H1 (cell line): ENCODE data around the gene CXCL17. TPM values are rescaled to one million over a fixed set of nuclear protein-coding genes. Genes with fewer than 3 reads are reported as not detected.

Experiments
- CTCF ChIA-PET: fragments of 300-600 bp; sonication (Branson Sonifier 250); formaldehyde crosslinking; loops from one replicate; lab custom pipeline; 2021; ENCODE audit not compliant: partially characterized antibody; lab: Charles Lee
- POLR2A ChIA-PET: fragments of 300-600 bp; sonication (Branson Sonifier 250); formaldehyde crosslinking; loops from one replicate; lab custom pipeline; 2021; ENCODE audit warnings: inconsistent platforms; ENCODE audit not compliant: partially characterized antibody; lab: Charles Lee
- DNase-seq, 2 experiments: peaks; one replicate each; pipeline versions ENCODE4 v3.0.0 to v3.0.0-alpha.2; 2010 to 2022; ENCODE audit warnings: low spot score in 2 of 2, low read depth in 1 of 2, mixed read lengths in 1 of 2
- FAIRE-seq: peaks from 2 replicates; lab custom pipeline; 2011; peaks lifted over from hg19 to GRCh38; lab: Jason Lieb, UNC
- H2AFZ ChIP-seq: 2 replicates; pipeline ENCODE4 v1.8.1; 2012; ENCODE audit warnings: low read length, inconsistent platforms
- H2AK5ac ChIP-seq: 2 replicates; pipeline ENCODE4 v1.6.1; 2013; ENCODE audit warnings: low read depth, low read length
- H2BK120ac ChIP-seq: replicated peaks from 2 replicates; pipeline ENCODE3; 2013; ENCODE audit warnings: low read depth, low read length, inconsistent platforms
- H2BK12ac ChIP-seq: 2 replicates; pipeline ENCODE4 v1.6.1; 2013; ENCODE audit warnings: low read depth, low read length
- H2BK15ac ChIP-seq: 2 replicates; pipeline ENCODE4 v1.6.1; 2013; ENCODE audit warnings: low read length
- H2BK20ac ChIP-seq: 2 replicates; pipeline ENCODE4 v1.6.1; 2013; ENCODE audit warnings: low read length
- H2BK5ac ChIP-seq: 2 replicates; pipeline ENCODE4 v1.6.1; 2013; ENCODE audit warnings: low read depth, low read length
- H3K14ac ChIP-seq: 2 replicates; pipeline ENCODE4 v1.6.1; 2013; ENCODE audit warnings: inconsistent platforms; ENCODE audit not compliant: insufficient read length
- H3K18ac ChIP-seq: 2 replicates; pipeline ENCODE4 v1.6.1; 2013; ENCODE audit warnings: low read length; ENCODE audit errors: extremely low read depth
- H3K23ac ChIP-seq: 2 replicates; pipeline ENCODE4 v1.6.1; 2013; ENCODE audit warnings: inconsistent platforms; ENCODE audit not compliant: insufficient read length
- H3K23me2 ChIP-seq: 2 replicates; pipeline ENCODE4 v1.6.1; 2013; ENCODE audit warnings: low read depth, low read length
- H3K27ac ChIP-seq: 2 replicates; pipeline ENCODE4 v1.6.1; 2011; ENCODE audit warnings: low read depth, low read length, inconsistent platforms
- H3K27me3 ChIP-seq, 4 experiments: replicated peaks in 1 of 4; 1 replicate in 1 of 4; 2 replicates in 3 of 4; pipeline versions ENCODE4 v1.6.1 to v1.8.1; 2011 to 2013; ENCODE audit warnings: low read length in 3 of 4, mild to moderate bottlenecking in 3 of 4, inconsistent platforms in 2 of 4, mixed read lengths in 2 of 4, moderate library complexity in 1 of 4; ENCODE audit not compliant: control insufficient read depth in 3 of 4, insufficient read depth in 3 of 4; ENCODE audit errors: extremely low read depth in 1 of 4
- H3K36me3 ChIP-seq, 4 experiments: 2 replicates each; pipeline versions ENCODE4 v1.6.1 to v1.8.1; 2011 to 2013; ENCODE audit warnings: mild to moderate bottlenecking in 4 of 4, low read length in 3 of 4, moderate library complexity in 2 of 4, control low read depth in 1 of 4, inconsistent platforms in 1 of 4; ENCODE audit not compliant: insufficient read depth in 4 of 4, control insufficient read depth in 2 of 4
- H3K4ac ChIP-seq: replicated peaks from 2 replicates; pipeline ENCODE3; 2013; ENCODE audit warnings: low read length, low read depth, mixed read lengths, inconsistent platforms; ENCODE audit not compliant: insufficient read length
- H3K4me1 ChIP-seq, 4 experiments: replicated peaks in 1 of 4; 1 replicate in 1 of 4; 2 replicates in 3 of 4; pipeline versions ENCODE4 v1.6.1 to v1.8.1; 2011 to 2013; ENCODE audit warnings: low read length in 3 of 4, inconsistent platforms in 2 of 4, mixed read lengths in 1 of 4; ENCODE audit not compliant: insufficient read depth in 4 of 4, control insufficient read depth in 3 of 4
- H3K4me2 ChIP-seq, 2 experiments: 2 replicates each; pipeline versions ENCODE4 v1.6.1 to v1.8.1; 2011 to 2013; ENCODE audit warnings: low read depth in 2 of 2, low read length in 2 of 2, control low read depth in 1 of 2, inconsistent platforms in 1 of 2, mild to moderate bottlenecking in 1 of 2; ENCODE audit not compliant: insufficient read depth in 1 of 2
- H3K4me3 ChIP-seq, 4 experiments: fragments of 200-600, 300-600 bp in 1 of 4; sonication (generic), shearing (Covaris generic), sonication (Bioruptor Twin) in 1 of 4; 2 replicates each; pipeline versions ENCODE4 v1.5.1 to v1.8.1; 2011 to 2016; ENCODE audit warnings: low read length in 4 of 4, low read depth in 3 of 4, control low read depth in 2 of 4, inconsistent platforms in 2 of 4, mild to moderate bottlenecking in 2 of 4, mixed read lengths in 1 of 4, moderate library complexity in 1 of 4; ENCODE audit not compliant: insufficient read depth in 2 of 4; ENCODE audit errors: extremely low read depth in 1 of 4
- H3K56ac ChIP-seq: replicated peaks from 2 replicates; pipeline ENCODE3; 2013; ENCODE audit warnings: low read depth, mild to moderate bottlenecking, mixed read lengths, low read length, inconsistent platforms; ENCODE audit not compliant: insufficient read length
- H3K79me1 ChIP-seq: 2 replicates; pipeline ENCODE4 v1.6.1; 2013; ENCODE audit warnings: low read depth, low read length, control low read depth
- H3K79me2 ChIP-seq, 2 experiments: 2 replicates each; pipeline versions ENCODE4 v1.6.1 to v1.8.1; 2012 to 2013; ENCODE audit warnings: low read length in 2 of 2, mild to moderate bottlenecking in 2 of 2, inconsistent platforms in 1 of 2; ENCODE audit not compliant: insufficient read depth in 2 of 2, control insufficient read depth in 1 of 2
- H3K9ac ChIP-seq, 4 experiments: replicated peaks in 1 of 4; 1 replicate in 1 of 4; 2 replicates in 3 of 4; pipeline versions ENCODE4 v1.6.1 to v1.8.1; 2011 to 2013; ENCODE audit warnings: low read depth in 3 of 4, low read length in 3 of 4, control low read depth in 2 of 4, mild to moderate bottlenecking in 2 of 4, moderate library complexity in 2 of 4, inconsistent platforms in 1 of 4; ENCODE audit errors: extremely low read depth in 1 of 4
- H3K9me3 ChIP-seq, 2 experiments: 2 replicates each; pipeline versions ENCODE4 v1.6.1 to v1.8.1; 2012 to 2013; ENCODE audit warnings: mild to moderate bottlenecking in 2 of 2, moderate library complexity in 2 of 2, control low read depth in 1 of 2, inconsistent platforms in 1 of 2, low read depth in 1 of 2, low read length in 1 of 2, mixed read lengths in 1 of 2; ENCODE audit not compliant: insufficient read depth in 2 of 2
- H4K20me1 ChIP-seq, 2 experiments: replicated peaks in 1 of 2; 2 replicates each; pipeline versions ENCODE3 to v1.8.1; 2011 to 2013; ENCODE audit warnings: inconsistent platforms in 2 of 2, low read length in 2 of 2, mild to moderate bottlenecking in 1 of 2; ENCODE audit not compliant: insufficient read depth in 2 of 2, control insufficient read depth in 1 of 2
- H4K5ac ChIP-seq: 2 replicates; pipeline ENCODE4 v1.6.1; 2013; ENCODE audit warnings: low read length, low read depth, mixed read lengths, inconsistent platforms; ENCODE audit not compliant: insufficient read length
- H4K8ac ChIP-seq: 2 replicates; pipeline ENCODE4 v1.8.0; 2013; ENCODE audit warnings: mild to moderate bottlenecking, moderate library complexity, low read length, inconsistent platforms; ENCODE audit not compliant: insufficient read depth; ENCODE audit errors: extremely low read depth
- H4K91ac ChIP-seq: replicated peaks from 2 replicates; pipeline ENCODE3; 2013; ENCODE audit warnings: low read length, mixed read lengths, inconsistent platforms; ENCODE audit not compliant: insufficient read length
- BACH1 ChIP-seq: IDR thresholded peaks from 2 replicates; pipeline ENCODE4 v1.6.1; 2012; ENCODE audit warnings: low read length, improper control_type of control experiment
- CHD2 ChIP-seq: IDR thresholded peaks from 2 replicates; pipeline ENCODE4 v1.6.1; 2012; ENCODE audit warnings: low read length, improper control_type of control experiment
- EGR1 ChIP-seq: IDR thresholded peaks from 2 replicates; pipeline ENCODE4 v1.6.1; 2011; ENCODE audit warnings: low read depth, low read length, borderline replicate concordance
- JUND ChIP-seq: IDR thresholded peaks from 2 replicates; pipeline ENCODE4 v1.6.1; 2011; ENCODE audit warnings: mild to moderate bottlenecking, improper control_type of control experiment, low read length
- SP2 ChIP-seq: IDR thresholded peaks from 2 replicates; pipeline ENCODE4 v1.6.1; 2012; ENCODE audit warnings: mild to moderate bottlenecking, low read length, inconsistent platforms
- TBP ChIP-seq: IDR thresholded peaks from 2 replicates; pipeline ENCODE4 v1.6.1; 2011; ENCODE audit warnings: low read depth, low read length, improper control_type of control experiment
- whole genome bisulfite sequencing, 2 experiments: shearing (Covaris generic) in 1 of 2; methylation state at CpG; one replicate each; pipeline versions ENCODE4 v1.1.6 to v1.1.7; 2013 to 2015; ENCODE audit warnings: low lambda C conversion rate in 2 of 2, mixed read lengths in 2 of 2, inconsistent platforms in 1 of 2, low coverage in 1 of 2, missing lambda C conversion rate in 1 of 2; ENCODE audit not compliant: insufficient replicate concordance in 2 of 2, insufficient coverage in 1 of 2, insufficient read length in 1 of 2; ENCODE audit errors: extremely low coverage in 1 of 2, missing lambda C conversion rate in 1 of 2; 5-methylcytosine and 5-hydroxymethylcytosine counted together
- polyA plus RNA-seq, 7 experiments: library from polyadenylated mRNA; depleted of rRNA in 3 of 7; stranded (reverse) in 5 of 7; unstranded in 2 of 7; fragments of >200 nt in 5 of 7; fragments of 200-250 nt in 2 of 7; gene quantifications; 1 replicate in 5 of 7; 2 replicates in 1 of 7; 4 replicates in 1 of 7; pipeline versions ENCODE4 v1.2.1 to v1.2.3, GENCODE V29; 2011 to 2013; ENCODE audit warnings: missing spikeins in 2 of 7, mixed read lengths in 2 of 7
- total RNA-seq: library from RNA; stranded (reverse); fragmentation: NEBNext Ultra II Directional; extraction: Animal tissue kit (Norgen Biotek cat#: 25700); gene quantifications from 2 replicates; pipeline ENCODE4 v1.2.1, GENCODE V29; 2021
- TF ChIP-seq, protein P1 (sequence below), 3 experiments: IDR thresholded peaks; 1 replicate in 2 of 3; 2 replicates in 1 of 3; pipeline versions ENCODE4 v1.5.1 to v1.6.1; 2011; ENCODE audit warnings: low read length in 3 of 3, mild to moderate bottlenecking in 3 of 3, inconsistent platforms in 2 of 3, low read depth in 1 of 3, moderate library complexity in 1 of 3; ENCODE audit not compliant: insufficient read depth in 1 of 3; ENCODE audit errors: control extremely low read depth in 1 of 3
- TF ChIP-seq, protein P2 (sequence below): IDR thresholded peaks from 2 replicates; pipeline ENCODE4 v1.6.1; 2012; ENCODE audit warnings: inconsistent platforms

CXCL17 gene
- total and polyA plus RNA-seq, 2 of the 8 experiments (the other 6 are each of a cell fraction or from before 2014, with no cell fraction given), result not detected

GRCh38 chr19:42480335-42481095, 37.8 kb upstream of the CXCL17 start:
- no peaks in the 10 kb centered on the region for H3K79me2 ChIP-seq
- H3K27me3 ChIP-seq, result no peaks in the 10 kb centered on the region
- no peak overlapping the region for H3K9ac ChIP-seq
- H3K9me3 ChIP-seq, result no peaks in the 10 kb centered on the region
- H4K8ac ChIP-seq, result no peak overlapping the region
- H2AK5ac ChIP-seq, result no peak overlapping the region
- no peak overlapping the region for H3K4me2 ChIP-seq
- no peaks in the 10 kb centered on the region for H3K79me1 ChIP-seq
- H3K4me3 ChIP-seq, result no peak overlapping the region
- peaks cover 0 to 9% (median 6%) of the 10 kb centered on the region in 4 experiments for H3K4me1 ChIP-seq
- peak overlapping the region; percentile 10; the same call in 1 of the 2 replicates for H2BK12ac ChIP-seq
- H2AFZ ChIP-seq, result no peak overlapping the region
- FAIRE-seq, result no peak
- no peaks in the 10 kb centered on the region for H3K23me2 ChIP-seq
- POLR2A ChIA-PET, result interaction anchor here (0.7 to 1.4 kb wide), 2 partner anchors 57 to 620 kb away, joined by 3 read pairs; partner anchors contain the start of gene RPS19
- H2BK5ac ChIP-seq, result peak overlapping the region; percentile 36; the same call in 1 of the 2 replicates
- DNase-seq, result no peak
- H3K23ac ChIP-seq, result no peak overlapping the region
- H3K27ac ChIP-seq, result no peak overlapping the region
- 0 out of 2 replicates have a peak overlapping the region, but pooled peaks have one; percentile 83 for H2BK20ac ChIP-seq
- no peak overlapping the region for H3K18ac ChIP-seq
- CTCF ChIA-PET, result no interaction called here
- 86% methylated on average over 7 of the region's 7 CpGs; no CpG with 5 or more reads in 1 of the 2 experiments for WGBS, 2 experiments
- H2BK120ac ChIP-seq, result peak overlapping the region; percentile 1
- H4K91ac ChIP-seq, result no peak overlapping the region
- no peak overlapping the region for H4K5ac ChIP-seq
- no peak overlapping the region for H2BK15ac ChIP-seq
- H3K36me3 ChIP-seq, result no peaks in the 10 kb centered on the region
- H3K14ac ChIP-seq, result no peak overlapping the region
- no peaks in the 10 kb centered on the region for H4K20me1 ChIP-seq
- no peak overlapping the region for H3K4ac ChIP-seq
- no peak overlapping the region for H3K56ac ChIP-seq
- TF ChIP-seq SP2 (no peak), JUND (no peak), EGR1 (no peak), TBP (no peak), BACH1 (no peak), CHD2 (no peak)
- TF ChIP-seq, protein P1, sequence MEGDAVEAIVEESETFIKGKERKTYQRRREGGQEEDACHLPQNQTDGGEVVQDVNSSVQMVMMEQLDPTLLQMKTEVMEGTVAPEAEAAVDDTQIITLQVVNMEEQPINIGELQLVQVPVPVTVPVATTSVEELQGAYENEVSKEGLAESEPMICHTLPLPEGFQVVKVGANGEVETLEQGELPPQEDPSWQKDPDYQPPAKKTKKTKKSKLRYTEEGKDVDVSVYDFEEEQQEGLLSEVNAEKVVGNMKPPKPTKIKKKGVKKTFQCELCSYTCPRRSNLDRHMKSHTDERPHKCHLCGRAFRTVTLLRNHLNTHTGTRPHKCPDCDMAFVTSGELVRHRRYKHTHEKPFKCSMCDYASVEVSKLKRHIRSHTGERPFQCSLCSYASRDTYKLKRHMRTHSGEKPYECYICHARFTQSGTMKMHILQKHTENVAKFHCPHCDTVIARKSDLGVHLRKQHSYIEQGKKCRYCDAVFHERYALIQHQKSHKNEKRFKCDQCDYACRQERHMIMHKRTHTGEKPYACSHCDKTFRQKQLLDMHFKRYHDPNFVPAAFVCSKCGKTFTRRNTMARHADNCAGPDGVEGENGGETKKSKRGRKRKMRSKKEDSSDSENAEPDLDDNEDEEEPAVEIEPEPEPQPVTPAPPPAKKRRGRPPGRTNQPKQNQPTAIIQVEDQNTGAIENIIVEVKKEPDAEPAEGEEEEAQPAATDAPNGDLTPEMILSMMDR (IDR thresholded peaks at IDR 0.05; ENCODE audit: control extremely low read depth in 1 of 3, insufficient read depth in 1 of 3, low read depth in 1 of 3, low read length in 3 of 3), result no peak
- TF ChIP-seq, protein P2, sequence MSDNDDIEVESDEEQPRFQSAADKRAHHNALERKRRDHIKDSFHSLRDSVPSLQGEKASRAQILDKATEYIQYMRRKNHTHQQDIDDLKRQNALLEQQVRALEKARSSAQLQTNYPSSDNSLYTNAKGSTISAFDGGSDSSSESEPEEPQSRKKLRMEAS, result no peak
